HUES64 (cell line): ENCODE data around the gene PAPPA2.
"Not testable (repeated sequence)": the region's sequence is repeated elsewhere in the genome, so short reads cannot be mapped to it uniquely, and the experiment has no call there.

Experiments used
- H3K27ac ChIP-seq: 2 replicates; pipeline ENCODE4 v1.7.0; 2013; ENCODE audit warnings: low read depth, low read length, inconsistent platforms
- H3K27me3 ChIP-seq: 2 replicates; pipeline ENCODE4 v1.6.1; 2013; ENCODE audit warnings: mild to moderate bottlenecking, low read length; ENCODE audit not compliant: insufficient read depth
- H3K36me3 ChIP-seq: 2 replicates; pipeline ENCODE4 v1.6.1; 2013; ENCODE audit warnings: mild to moderate bottlenecking, low read length; ENCODE audit not compliant: insufficient read depth
- H3K4me1 ChIP-seq: 2 replicates; pipeline ENCODE4 v1.6.1; 2013; ENCODE audit warnings: mild to moderate bottlenecking, low read length, moderate library complexity; ENCODE audit not compliant: insufficient read depth
- H3K4me3 ChIP-seq: 2 replicates; pipeline ENCODE4 v1.5.1; 2013; ENCODE audit warnings: mild to moderate bottlenecking, low read length, moderate library complexity
- H3K9ac ChIP-seq: 2 replicates; pipeline ENCODE4 v1.6.1; 2013; ENCODE audit warnings: mild to moderate bottlenecking, low read depth, low read length
- H3K9me3 ChIP-seq: 2 replicates; pipeline ENCODE4 v1.6.1; 2013; ENCODE audit warnings: low read depth, low read length; ENCODE audit not compliant: insufficient read depth
- WGBS: fragments of 150-250, 120-280 bp; methylation state at CpG from one replicate; pipeline ENCODE4 v1.1.7; 2013; ENCODE audit warnings: missing lambda C conversion rate; 5-methylcytosine and 5-hydroxymethylcytosine counted together

The PAPPA2 gene

DNA sequence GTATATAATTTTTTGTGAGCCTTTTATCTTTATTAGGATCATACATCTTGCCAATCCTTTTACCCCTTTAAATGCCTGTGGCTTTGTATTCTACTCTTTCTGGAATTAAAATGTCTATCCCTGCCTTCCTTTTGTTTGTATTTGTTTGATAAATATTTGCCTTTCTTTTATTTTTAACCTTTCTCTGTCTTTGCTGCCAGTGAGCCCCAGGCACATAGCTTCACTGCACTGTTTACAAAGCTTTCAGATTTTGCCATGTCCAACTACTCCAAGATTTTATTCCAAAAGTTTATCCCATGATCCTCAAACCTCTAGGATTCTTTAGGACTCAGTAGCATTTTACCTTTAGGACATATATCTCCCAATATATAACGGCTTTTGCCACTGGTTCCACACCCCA is 281.2 kb downstream of the PAPPA2 start:
- Histone ChIP-seq H3K9me3 (no peaks in the 10 kb centered on the region), H3K36me3 (no peaks in the 10 kb centered on the region), H3K4me1 (no peaks in the 10 kb centered on the region), H3K4me3 (no peak overlapping the region), H3K27me3 (no peaks in the 10 kb centered on the region), H3K27ac (no peak overlapping the region), H3K9ac (no peak overlapping the region)
- WGBS: 95% methylated on average over 1 of the region's 1 CpG

DNA sequence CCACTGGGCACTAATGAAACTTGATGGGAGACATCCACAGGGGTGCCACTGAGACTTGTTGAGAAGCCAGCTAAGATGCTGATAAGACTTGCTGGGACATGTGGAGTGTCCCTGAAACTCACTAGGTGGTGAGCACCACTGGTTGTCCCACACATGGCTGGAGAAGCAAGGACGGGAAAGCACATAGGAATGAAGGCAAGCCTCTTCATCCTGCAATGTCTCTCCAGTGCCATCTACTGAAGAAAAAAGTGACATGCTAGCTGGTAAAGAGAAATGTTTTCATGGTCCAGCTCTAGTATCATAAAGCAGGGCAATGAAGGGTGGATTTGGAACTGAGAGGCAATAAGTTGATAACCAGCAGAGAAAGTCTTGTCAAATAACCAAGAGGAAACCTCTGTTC is 283.0 kb downstream of the PAPPA2 start:
- H3K4me3 ChIP-seq: no peak overlapping the region
- no peaks in the 10 kb centered on the region for H3K36me3 ChIP-seq
- 73% methylated on average over 1 of the region's 1 CpG for WGBS
- H3K9ac ChIP-seq: no peak overlapping the region
- H3K27me3 ChIP-seq: no peaks in the 10 kb centered on the region
- H3K27ac ChIP-seq: no peak overlapping the region
- H3K4me1 ChIP-seq: no peaks in the 10 kb centered on the region
- H3K9me3 ChIP-seq: no peaks in the 10 kb centered on the region

DNA sequence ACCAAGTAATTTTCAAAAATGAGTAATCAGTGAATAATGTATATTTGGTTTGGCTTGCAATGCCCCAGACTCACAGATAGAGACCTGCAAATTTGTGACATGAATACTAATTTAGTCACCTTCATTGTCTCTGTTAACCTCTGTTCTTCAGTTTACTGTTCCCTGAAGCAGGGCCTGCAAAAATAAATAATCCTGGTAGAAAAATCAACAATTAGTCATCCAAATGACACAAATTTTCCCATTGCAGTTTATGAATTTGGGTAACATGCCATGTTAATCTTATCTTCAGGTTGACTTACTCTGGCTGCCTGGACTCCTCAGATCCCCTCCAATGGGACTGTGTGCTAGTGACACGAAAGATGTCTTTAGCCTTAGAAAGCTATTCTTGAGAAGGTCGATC is 289.5 kb downstream of the PAPPA2 start:
- H3K9ac ChIP-seq: no peak overlapping the region
- no peaks in the 10 kb centered on the region for H3K36me3 ChIP-seq
- WGBS: 94% methylated on average over 2 of the region's 2 CpGs
- H3K27me3 ChIP-seq: no peaks in the 10 kb centered on the region
- no peak overlapping the region for H3K27ac ChIP-seq
- no peak overlapping the region for H3K4me3 ChIP-seq
- no peaks in the 10 kb centered on the region; the same call in 1 of the 2 replicates for H3K4me1 ChIP-seq
- no peaks in the 10 kb centered on the region for H3K9me3 ChIP-seq

DNA sequence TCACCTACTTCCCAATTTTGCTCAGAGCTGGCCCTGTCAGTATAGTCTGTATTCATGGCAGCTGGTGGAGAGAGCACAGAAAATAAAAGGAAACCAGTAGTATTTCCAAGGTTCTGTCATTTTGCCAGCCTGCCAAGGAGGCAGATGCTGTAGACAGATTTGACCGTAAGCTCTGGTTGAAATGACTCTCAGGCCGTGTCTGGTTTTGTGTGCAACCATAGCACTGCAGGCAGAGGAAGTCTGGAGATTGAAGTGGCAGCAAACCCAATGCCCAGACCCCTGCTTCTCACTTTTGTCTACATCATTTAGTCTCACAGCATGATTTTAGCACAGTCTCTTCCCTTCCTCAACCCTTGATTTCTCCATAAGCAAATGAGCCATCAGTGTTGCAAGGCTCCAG is 291.7 kb downstream of the PAPPA2 start:
- 65% methylated on average over 2 of the region's 2 CpGs for whole genome bisulfite sequencing
- no peaks in the 10 kb centered on the region; the same call in 1 of the 2 replicates for H3K4me1 ChIP-seq
- no peak overlapping the region for H3K9ac ChIP-seq
- no peaks in the 10 kb centered on the region for H3K27me3 ChIP-seq
- H3K9me3 ChIP-seq: no peaks in the 10 kb centered on the region
- H3K27ac ChIP-seq: no peak overlapping the region
- H3K4me3 ChIP-seq: no peak overlapping the region
- no peaks in the 10 kb centered on the region for H3K36me3 ChIP-seq

DNA sequence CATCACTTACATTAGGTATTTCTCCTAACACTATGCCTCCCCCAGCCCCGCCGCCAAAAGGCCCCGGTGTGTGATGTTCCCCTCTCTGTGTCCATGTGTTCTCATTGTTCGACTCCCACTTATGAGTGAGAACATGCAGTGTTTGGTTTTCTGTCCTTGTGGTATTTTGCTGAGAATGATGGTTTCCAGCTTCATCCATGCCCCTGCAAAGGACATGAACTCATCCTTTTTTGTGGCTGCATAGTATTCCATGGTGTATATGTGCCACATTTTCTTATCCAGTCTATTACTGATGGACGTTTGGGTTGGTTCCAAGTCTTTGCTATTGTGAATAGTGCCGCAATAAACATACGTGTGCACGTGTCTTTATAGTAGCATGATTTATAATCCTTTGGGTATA is 293.8 kb downstream of the PAPPA2 start:
- not testable (repeated sequence) for H3K36me3 ChIP-seq, H3K9me3 ChIP-seq, H3K27me3 ChIP-seq, H3K27ac ChIP-seq, H3K9ac ChIP-seq, H3K4me1 ChIP-seq, H3K4me3 ChIP-seq
- WGBS: 91% methylated on average over 4 of the region's 8 CpGs

DNA sequence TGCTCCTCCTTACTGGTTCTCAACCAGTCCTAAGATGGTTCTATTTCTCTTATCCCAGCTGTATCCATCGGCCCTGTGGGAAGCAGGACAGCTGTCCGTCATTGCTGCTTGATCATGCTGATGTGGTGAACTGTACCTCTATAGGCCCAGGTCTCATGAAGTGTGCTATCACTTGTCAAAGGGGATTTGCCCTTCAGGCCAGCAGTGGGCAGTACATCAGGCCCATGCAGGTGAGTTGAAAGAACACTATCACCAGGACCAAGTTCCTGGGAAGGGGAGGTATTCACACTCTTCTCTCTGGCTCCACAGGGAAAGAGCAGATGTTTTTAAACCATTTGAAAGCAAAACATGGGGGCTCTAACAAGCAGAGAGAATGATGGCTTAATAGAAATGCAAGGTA is 302.6 kb downstream of the PAPPA2 start:
- H3K27me3 ChIP-seq: no peaks in the 10 kb centered on the region
- no peak overlapping the region for H3K27ac ChIP-seq
- H3K9ac ChIP-seq: no peak overlapping the region
- no peak overlapping the region for H3K4me3 ChIP-seq
- no peaks in the 10 kb centered on the region for H3K36me3 ChIP-seq
- no peaks in the 10 kb centered on the region for H3K9me3 ChIP-seq
- 91% methylated on average over 2 of the region's 2 CpGs for WGBS
- H3K4me1 ChIP-seq: no peaks in the 10 kb centered on the region

DNA sequence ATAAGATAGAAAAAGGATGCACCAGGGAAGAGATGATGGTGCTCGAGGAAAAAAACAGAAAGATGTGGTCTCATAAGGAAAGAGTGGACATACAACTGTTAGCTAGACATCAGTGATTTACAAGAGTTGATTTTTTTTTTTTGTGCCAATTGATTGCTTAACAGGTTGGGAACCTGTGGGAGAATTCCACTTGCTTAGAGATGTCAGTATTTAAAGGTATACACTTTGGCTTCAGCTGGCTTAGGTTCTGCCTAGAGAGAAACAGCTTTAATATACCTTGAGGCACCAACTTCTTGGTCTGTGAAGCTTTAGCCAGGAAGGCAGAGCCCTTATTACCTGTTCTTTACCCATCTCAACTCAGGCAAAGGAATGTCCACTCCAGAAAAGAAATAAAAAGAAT is 303.8 kb downstream of the PAPPA2 start:
- Histone ChIP-seq H3K4me3 (no peak overlapping the region), H3K27me3 (no peaks in the 10 kb centered on the region), H3K27ac (no peak overlapping the region), H3K9ac (no peak overlapping the region), H3K36me3 (no peaks in the 10 kb centered on the region), H3K4me1 (no peaks in the 10 kb centered on the region), H3K9me3 (no peaks in the 10 kb centered on the region)
- WGBS: 95% methylated on average over 1 of the region's 1 CpG

DNA sequence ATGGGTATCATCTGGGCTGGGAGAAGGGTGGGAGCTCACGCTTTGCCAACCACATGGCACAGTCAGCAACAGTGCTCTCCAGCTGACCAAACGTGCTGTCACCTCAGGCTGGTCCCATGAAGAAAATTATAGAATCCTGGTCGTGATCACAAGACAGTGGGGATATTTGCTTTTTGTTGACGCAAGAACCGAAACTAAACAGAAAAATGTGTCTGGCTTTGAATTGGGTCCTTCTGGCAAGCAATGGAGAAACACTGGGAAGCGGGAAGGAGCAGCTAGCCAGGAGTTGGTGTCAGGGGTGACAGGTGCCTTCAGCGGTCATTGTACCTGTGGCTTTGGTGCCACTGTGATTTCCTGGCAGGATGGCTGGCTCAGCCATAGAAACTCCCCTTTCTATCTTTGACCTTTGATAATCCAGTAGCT is 304.8 kb downstream of the PAPPA2 start:
- no peaks in the 10 kb centered on the region for H3K36me3 ChIP-seq
- no peaks in the 10 kb centered on the region for H3K27me3 ChIP-seq
- no peak overlapping the region for H3K9ac ChIP-seq
- WGBS: 92% methylated on average over 7 of the region's 7 CpGs
- H3K9me3 ChIP-seq: no peaks in the 10 kb centered on the region
- H3K4me3 ChIP-seq: no peak overlapping the region
- no peak overlapping the region for H3K27ac ChIP-seq
- H3K4me1 ChIP-seq: no peaks in the 10 kb centered on the region

DNA sequence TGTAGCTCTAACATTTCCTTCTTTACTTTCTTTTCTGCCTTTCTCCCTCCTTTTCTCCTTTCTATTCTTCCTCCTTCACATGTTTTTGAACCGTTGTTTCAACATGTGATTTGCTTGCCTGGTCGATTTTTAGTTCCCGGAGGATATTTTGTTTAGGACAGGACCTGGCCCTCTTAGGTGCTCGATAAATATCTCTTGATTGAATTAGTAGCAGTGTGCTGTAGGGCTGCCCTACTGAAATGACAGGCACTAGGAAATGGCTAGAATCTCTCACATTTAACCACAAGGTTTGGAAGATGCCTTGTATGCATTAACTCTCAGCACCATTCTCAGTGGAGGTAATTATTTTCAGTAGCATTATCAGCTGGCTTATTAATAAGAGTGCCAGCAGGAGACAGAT is 305.6 kb downstream of the PAPPA2 start:
- no peak overlapping the region for H3K27ac ChIP-seq
- no peaks in the 10 kb centered on the region for H3K4me1 ChIP-seq
- H3K36me3 ChIP-seq: no peaks in the 10 kb centered on the region
- H3K27me3 ChIP-seq: no peaks in the 10 kb centered on the region
- H3K4me3 ChIP-seq: no peak overlapping the region
- WGBS: 95% methylated on average over 4 of the region's 4 CpGs
- H3K9ac ChIP-seq: no peak overlapping the region
- no peaks in the 10 kb centered on the region for H3K9me3 ChIP-seq

DNA sequence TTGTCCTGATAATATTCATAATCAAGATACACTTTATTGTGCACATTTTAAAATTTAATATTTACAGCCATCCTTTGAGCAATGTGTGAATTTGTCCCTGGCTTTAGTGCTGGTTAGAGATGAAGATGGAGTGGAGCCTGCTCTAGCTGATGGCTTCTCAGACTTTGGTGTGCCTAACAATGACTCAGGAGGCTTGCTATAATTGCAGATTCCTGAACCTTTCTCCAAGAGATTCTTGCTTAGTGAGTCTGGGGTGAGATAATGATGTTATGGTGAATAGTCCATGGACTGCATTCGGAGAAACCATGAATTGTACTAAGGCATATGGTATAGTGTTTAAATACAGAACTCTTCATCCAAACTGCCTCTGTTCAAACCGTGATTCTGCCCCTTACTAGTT is 307.1 kb downstream of the PAPPA2 start:
- no peaks in the 10 kb centered on the region for H3K4me1 ChIP-seq
- H3K27ac ChIP-seq: no peak overlapping the region
- no peaks in the 10 kb centered on the region for H3K9me3 ChIP-seq
- H3K27me3 ChIP-seq: no peaks in the 10 kb centered on the region
- H3K9ac ChIP-seq: no peak overlapping the region
- H3K36me3 ChIP-seq: no peaks in the 10 kb centered on the region
- 100% methylated on average over 2 of the region's 2 CpGs for WGBS
- H3K4me3 ChIP-seq: no peak overlapping the region

DNA sequence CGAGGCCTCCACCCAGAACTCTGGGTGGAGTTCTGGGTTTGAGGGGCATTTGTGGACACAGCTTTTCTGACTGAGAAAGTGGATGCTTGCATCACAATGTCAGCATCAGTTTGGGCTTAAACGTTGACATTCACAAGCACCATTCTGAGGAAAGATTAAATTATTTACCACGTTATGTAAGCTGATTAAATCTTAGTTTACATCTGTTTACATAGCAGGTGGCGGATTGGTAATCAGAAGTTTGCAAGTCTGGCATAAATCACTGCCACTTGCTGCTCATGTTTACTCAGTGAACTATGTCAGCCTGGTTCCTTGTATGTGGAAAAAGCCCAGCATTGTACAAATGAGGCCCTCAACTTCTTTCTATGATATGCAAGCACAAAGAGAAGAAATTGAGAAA is 310.1 kb downstream of the PAPPA2 start:
- no peak overlapping the region for H3K27ac ChIP-seq
- H3K9me3 ChIP-seq: no peaks in the 10 kb centered on the region
- H3K27me3 ChIP-seq: no peaks in the 10 kb centered on the region
- no peaks in the 10 kb centered on the region for H3K36me3 ChIP-seq
- H3K4me1 ChIP-seq: no peaks in the 10 kb centered on the region
- no peak overlapping the region for H3K9ac ChIP-seq
- no peak overlapping the region for H3K4me3 ChIP-seq
- 78% methylated on average over 4 of the region's 4 CpGs for WGBS

DNA sequence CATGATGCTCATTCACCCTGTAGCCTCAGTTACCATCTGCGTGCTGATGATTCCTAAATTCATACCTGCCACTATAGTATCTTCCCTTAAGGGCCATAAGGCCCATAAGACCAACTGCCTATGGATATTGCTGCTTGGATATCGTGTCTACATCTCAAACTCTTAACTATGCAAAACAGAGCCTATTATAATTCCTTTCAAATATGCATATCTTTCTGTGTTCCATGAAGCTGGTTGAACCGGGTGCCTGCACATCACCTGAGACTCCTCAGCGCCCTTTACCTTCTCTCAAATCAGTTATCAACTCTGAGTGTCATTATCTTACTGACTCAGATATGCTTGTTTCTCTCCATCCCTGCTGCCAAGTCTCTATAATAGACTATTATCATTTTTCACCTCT is 311.2 kb downstream of the PAPPA2 start:
- Histone ChIP-seq H3K9me3 (no peaks in the 10 kb centered on the region), H3K27ac (no peak overlapping the region), H3K9ac (no peak overlapping the region), H3K36me3 (no peaks in the 10 kb centered on the region), H3K27me3 (no peaks in the 10 kb centered on the region), H3K4me3 (no peak overlapping the region), H3K4me1 (no peaks in the 10 kb centered on the region)
- WGBS: 69% methylated on average over 4 of the region's 4 CpGs
